Karpas-422 (cell line): ENCODE data around the gene LORICRIN. TPM values are rescaled to one million over a fixed set of nuclear protein-coding genes. Genes with fewer than 3 reads are reported as not detected.

Source experiments
- DNase-seq: peaks from one replicate; pipeline ENCODE4 v3.0.0-alpha.2; 2015
- H2AFZ ChIP-seq: fragments of 200-600 bp; sonication (generic); 2 replicates; pipeline ENCODE4 v1.6.1; 2014; ENCODE audit warnings: antibody characterized with exemption, low read length, mixed read lengths
- H3K27ac ChIP-seq: fragments of 200-600 bp; sonication (generic); 2 replicates; pipeline ENCODE4 v1.5.1; 2014; ENCODE audit warnings: mild to moderate bottlenecking, low read length, moderate library complexity
- H3K27me3 ChIP-seq: fragments of 200-600 bp; sonication (generic); 2 replicates; pipeline ENCODE4 v1.6.1; 2014; ENCODE audit warnings: low read length, mixed read lengths
- H3K36me3 ChIP-seq: fragments of 200-600 bp; sonication (generic); 2 replicates; pipeline ENCODE4 v1.6.1; 2014; ENCODE audit warnings: low read length, mixed read lengths; ENCODE audit not compliant: insufficient read depth
- H3K4me1 ChIP-seq: fragments of 200-600 bp; sonication (generic); 2 replicates; pipeline ENCODE4 v1.6.1; 2014; ENCODE audit warnings: mild to moderate bottlenecking, low read length, mixed read lengths
- H3K4me2 ChIP-seq: fragments of 200-600 bp; sonication (generic); 2 replicates; pipeline ENCODE4 v1.6.1; 2014; ENCODE audit warnings: low read length, low read depth, mild to moderate bottlenecking; ENCODE audit not compliant: poor library complexity, severe bottlenecking
- H3K4me3 ChIP-seq: fragments of 200-600 bp; sonication (generic); 2 replicates; pipeline ENCODE4 v1.5.1; 2014; ENCODE audit warnings: mild to moderate bottlenecking, antibody characterized with exemption, low read length, mixed read lengths
- H3K79me2 ChIP-seq: fragments of 200-600 bp; sonication (generic); 2 replicates; pipeline ENCODE4 v1.6.1; 2014; ENCODE audit warnings: mild to moderate bottlenecking, low read length, mixed read lengths
- H3K9ac ChIP-seq: fragments of 200-600 bp; sonication (generic); 2 replicates; pipeline ENCODE4 v1.6.0; 2014; ENCODE audit warnings: low read length
- H3K9me2 ChIP-seq: fragments of 200-600 bp; sonication (generic), shearing (Covaris generic); replicated peaks from 2 replicates; pipeline ENCODE4 v1.6.0; 2014; ENCODE audit warnings: mild to moderate bottlenecking, low read length, moderate library complexity; ENCODE audit not compliant: insufficient read depth
- H3K9me3 ChIP-seq: fragments of 300-700, 200-600 bp; sonication (generic); 2 replicates; pipeline ENCODE4 v1.6.1; 2014; ENCODE audit warnings: low read length, mixed read lengths
- H4K20me1 ChIP-seq: fragments of 200-600 bp; sonication (generic); 2 replicates; pipeline ENCODE4 v1.6.1; 2014; ENCODE audit warnings: mild to moderate bottlenecking, antibody characterized with exemption, low read length, low read depth; ENCODE audit not compliant: insufficient read depth
- total RNA-seq: library from RNA; depleted of rRNA; stranded (reverse); fragments of >200 nt; shearing (Covaris generic); gene quantifications from 2 replicates; pipeline ENCODE4 v1.2.3, GENCODE V29; 2014; ENCODE audit warnings: low replicate concordance

Gene LORICRIN
- total RNA-seq, 1 experiment from 2014 or later: not detected

DNA sequence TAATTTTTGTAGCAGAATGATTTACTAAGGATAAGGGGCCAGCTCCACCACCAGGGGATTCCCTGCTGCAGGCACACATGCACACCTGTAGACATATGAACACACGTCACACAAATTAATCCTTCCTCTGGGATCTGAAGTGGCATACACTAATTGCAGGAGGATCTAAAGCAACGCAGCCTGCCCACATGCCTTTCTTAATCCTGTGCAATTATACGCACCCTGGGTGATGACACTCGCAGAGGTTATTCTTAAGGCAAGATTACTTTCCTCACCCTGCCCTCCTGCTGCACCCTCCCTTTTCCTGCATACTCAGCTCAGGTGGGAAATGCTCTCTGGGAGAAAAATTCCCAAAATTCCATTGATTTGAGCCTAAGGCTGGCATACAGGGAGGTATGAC lies 7.5 kb upstream of the LORICRIN start:
- Histone ChIP-seq H4K20me1 (no peaks in the 10 kb centered on the region), H3K9me2 (no peaks in the 10 kb centered on the region), H3K4me3 (no peak overlapping the region), H2AFZ (no peak overlapping the region), H3K4me2 (no peak overlapping the region), H3K9ac (no peak overlapping the region), H3K27me3 (no peaks in the 10 kb centered on the region), H3K27ac (no peak overlapping the region), H3K9me3 (no peaks in the 10 kb centered on the region), H3K4me1 (no peaks in the 10 kb centered on the region), H3K79me2 (no peaks in the 10 kb centered on the region), H3K36me3 (no peaks in the 10 kb centered on the region)
- DNase-seq: no peak

DNA sequence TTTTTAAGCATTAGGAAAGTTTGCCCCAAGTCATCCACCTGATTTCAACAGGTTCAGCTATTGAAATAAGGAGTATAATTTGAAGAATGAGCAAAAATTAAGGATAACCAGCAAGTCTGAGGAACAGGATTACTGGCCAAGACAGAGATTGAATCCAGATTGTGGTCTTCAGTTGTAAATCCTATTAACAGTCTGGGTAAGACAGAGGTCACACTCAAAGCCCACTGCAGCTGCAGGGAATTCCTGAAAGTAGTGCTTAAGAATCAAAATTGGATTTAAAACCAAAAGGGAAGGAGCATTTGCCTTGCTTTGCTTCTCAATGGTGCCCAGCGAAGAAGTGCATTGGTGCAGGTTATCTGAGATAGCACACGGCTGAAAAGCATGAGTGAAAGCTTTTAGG lies 6.4 kb upstream of the LORICRIN start:
- no peaks in the 10 kb centered on the region for H3K9me2 ChIP-seq
- no peak overlapping the region for H3K4me3 ChIP-seq
- H4K20me1 ChIP-seq: no peaks in the 10 kb centered on the region
- H3K79me2 ChIP-seq: no peaks in the 10 kb centered on the region
- H3K4me1 ChIP-seq: no peaks in the 10 kb centered on the region
- no peak overlapping the region for H3K27ac ChIP-seq
- H3K9ac ChIP-seq: no peak overlapping the region
- no peaks in the 10 kb centered on the region for H3K27me3 ChIP-seq
- H2AFZ ChIP-seq: no peak overlapping the region
- H3K9me3 ChIP-seq: no peaks in the 10 kb centered on the region
- DNase-seq: no peak
- no peak overlapping the region for H3K4me2 ChIP-seq
- H3K36me3 ChIP-seq: no peaks in the 10 kb centered on the region

DNA sequence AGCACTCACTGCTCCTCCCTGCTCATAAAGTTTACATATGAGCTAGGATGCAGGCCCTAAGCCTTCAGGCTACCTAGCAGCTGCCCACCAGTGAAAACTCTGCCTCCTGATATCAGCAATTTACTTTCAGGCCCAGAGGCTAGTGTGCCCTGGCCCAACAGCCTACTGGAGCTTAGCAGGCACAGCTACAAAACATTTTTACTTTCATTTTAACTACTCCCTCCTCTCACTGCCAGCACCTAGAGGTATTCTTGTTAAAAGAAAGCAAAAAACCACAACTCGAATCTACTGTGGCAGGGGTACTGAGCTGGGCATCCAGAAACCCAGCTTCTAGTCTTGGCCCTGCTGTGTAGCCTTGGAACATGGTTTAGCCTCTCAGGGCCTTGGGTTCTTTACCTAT lies 5.8 kb upstream of the LORICRIN start:
- no peak for DNase-seq

DNA sequence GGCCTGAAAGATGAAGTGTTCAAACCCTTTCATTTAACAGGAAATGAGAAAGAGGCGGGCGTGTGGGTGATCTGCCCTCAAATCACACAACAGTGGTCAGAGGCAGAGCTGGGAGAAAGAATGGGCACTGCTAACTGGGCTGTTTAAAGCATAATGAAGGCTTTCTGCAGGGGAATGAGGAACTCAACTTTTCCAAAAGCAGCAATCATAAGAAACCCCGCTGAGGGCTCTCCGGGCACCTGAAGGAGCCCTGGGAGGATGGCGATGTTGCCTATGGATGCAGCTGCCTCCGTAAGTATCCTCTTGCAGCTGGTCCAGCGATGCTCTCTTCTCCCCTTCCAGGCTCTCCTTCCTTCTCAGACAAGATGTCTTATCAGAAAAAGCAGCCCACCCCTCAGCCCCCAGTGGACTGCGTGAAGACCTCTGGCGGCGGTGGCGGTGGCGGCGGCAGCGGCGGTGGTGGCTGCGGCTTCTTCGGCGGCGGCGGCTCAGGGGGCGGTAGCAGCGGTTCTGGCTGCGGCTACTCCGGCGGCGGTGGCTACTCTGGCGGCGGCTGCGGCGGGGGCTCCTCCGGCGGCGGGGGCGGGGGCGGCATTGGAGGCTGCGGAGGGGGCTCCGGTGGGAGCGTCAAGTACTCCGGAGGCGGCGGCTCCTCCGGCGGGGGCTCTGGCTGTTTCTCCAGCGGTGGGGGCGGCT lies 1.2 kb downstream of the LORICRIN start:
- Histone ChIP-seq H3K9ac (no peak overlapping the region), H3K27ac (no peak overlapping the region), H3K4me2 (no peak overlapping the region), H2AFZ (no peak overlapping the region), H3K9me2 (no peaks in the 10 kb centered on the region), H3K9me3 (no peaks in the 10 kb centered on the region), H3K4me3 (no peak overlapping the region), H3K4me1 (no peaks in the 10 kb centered on the region), H3K79me2 (no peaks in the 10 kb centered on the region), H4K20me1 (0 out of 2 replicates have a peak, but pooled peaks cover 2% of the 10 kb centered on the region), H3K36me3 (no peaks in the 10 kb centered on the region), H3K27me3 (no peaks in the 10 kb centered on the region)
- DNase-seq: no peak

More for the DNA sequence above, 5.8 kb upstream of the LORICRIN start:
- Histone ChIP-seq H3K4me1 (no peaks in the 10 kb centered on the region), H2AFZ (no peak overlapping the region), H3K79me2 (no peaks in the 10 kb centered on the region), H3K9me3 (no peaks in the 10 kb centered on the region), H3K27me3 (no peaks in the 10 kb centered on the region), H3K4me3 (no peak overlapping the region), H3K36me3 (no peaks in the 10 kb centered on the region), H3K27ac (no peak overlapping the region), H3K9me2 (no peaks in the 10 kb centered on the region), H4K20me1 (0 out of 2 replicates have a peak, but pooled peaks cover 2% of the 10 kb centered on the region), H3K4me2 (no peak overlapping the region), H3K9ac (no peak overlapping the region)

DNA sequence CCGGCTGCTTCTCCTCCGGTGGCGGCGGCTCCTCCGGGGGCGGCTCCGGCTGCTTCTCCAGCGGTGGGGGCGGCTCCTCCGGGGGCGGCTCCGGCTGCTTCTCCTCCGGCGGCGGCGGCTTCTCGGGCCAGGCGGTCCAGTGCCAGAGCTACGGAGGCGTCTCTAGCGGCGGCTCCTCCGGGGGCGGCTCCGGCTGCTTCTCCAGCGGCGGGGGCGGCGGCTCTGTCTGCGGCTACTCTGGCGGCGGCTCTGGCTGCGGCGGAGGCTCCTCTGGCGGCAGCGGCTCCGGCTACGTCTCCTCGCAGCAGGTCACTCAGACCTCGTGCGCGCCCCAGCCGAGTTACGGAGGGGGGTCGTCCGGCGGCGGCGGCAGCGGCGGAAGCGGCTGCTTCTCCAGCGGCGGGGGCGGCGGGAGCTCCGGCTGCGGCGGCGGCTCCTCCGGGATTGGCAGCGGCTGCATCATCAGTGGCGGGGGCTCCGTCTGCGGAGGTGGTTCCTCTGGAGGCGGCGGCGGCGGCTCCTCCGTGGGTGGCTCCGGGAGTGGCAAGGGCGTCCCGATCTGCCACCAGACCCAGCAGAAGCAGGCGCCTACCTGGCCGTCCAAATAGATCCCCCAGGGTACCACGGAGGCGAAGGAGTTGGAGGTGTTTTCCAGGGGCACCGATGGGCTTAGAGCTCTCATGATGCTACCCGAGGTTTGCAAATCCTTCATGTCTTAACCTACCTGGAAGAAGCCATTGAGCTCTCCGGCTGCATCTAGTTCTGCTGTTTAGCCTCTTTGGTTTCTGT lies 2.0 kb downstream of the LORICRIN start:
- Histone ChIP-seq H3K27ac (no peak overlapping the region), H3K4me1 (no peaks in the 10 kb centered on the region), H3K4me2 (no peak overlapping the region), H3K36me3 (no peaks in the 10 kb centered on the region), H4K20me1 (0 out of 2 replicates have a peak, but pooled peaks cover 2% of the 10 kb centered on the region), H3K9me3 (no peaks in the 10 kb centered on the region), H2AFZ (no peak overlapping the region), H3K79me2 (no peaks in the 10 kb centered on the region), H3K9me2 (no peaks in the 10 kb centered on the region), H3K4me3 (no peak overlapping the region), H3K27me3 (no peaks in the 10 kb centered on the region), H3K9ac (no peak overlapping the region)
- DNase-seq: no peak

DNA sequence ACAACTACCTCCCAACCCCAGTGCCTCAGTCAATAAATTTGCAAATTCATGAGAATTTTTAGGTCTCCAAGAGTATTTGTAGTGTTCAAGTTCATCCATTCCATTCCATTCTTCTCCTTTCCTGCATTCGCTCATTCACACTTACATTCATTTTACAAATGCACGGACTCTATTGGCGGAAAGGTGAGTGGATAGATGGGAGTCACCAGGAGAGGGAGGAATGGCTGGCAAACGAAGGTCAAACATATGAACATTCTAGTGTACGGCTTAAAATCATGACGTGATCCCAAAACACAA lies 2.5 kb downstream of the LORICRIN start:
- DNase-seq: no peak
- Histone ChIP-seq H3K9ac (no peak overlapping the region), H3K27me3 (no peaks in the 10 kb centered on the region), H3K79me2 (no peaks in the 10 kb centered on the region), H4K20me1 (0 out of 2 replicates have a peak, but pooled peaks cover 2% of the 10 kb centered on the region), H3K9me2 (no peaks in the 10 kb centered on the region), H3K9me3 (no peaks in the 10 kb centered on the region), H3K4me3 (no peak overlapping the region), H3K4me1 (no peaks in the 10 kb centered on the region), H3K4me2 (no peak overlapping the region), H2AFZ (no peak overlapping the region), H3K36me3 (no peaks in the 10 kb centered on the region), H3K27ac (no peak overlapping the region)

DNA sequence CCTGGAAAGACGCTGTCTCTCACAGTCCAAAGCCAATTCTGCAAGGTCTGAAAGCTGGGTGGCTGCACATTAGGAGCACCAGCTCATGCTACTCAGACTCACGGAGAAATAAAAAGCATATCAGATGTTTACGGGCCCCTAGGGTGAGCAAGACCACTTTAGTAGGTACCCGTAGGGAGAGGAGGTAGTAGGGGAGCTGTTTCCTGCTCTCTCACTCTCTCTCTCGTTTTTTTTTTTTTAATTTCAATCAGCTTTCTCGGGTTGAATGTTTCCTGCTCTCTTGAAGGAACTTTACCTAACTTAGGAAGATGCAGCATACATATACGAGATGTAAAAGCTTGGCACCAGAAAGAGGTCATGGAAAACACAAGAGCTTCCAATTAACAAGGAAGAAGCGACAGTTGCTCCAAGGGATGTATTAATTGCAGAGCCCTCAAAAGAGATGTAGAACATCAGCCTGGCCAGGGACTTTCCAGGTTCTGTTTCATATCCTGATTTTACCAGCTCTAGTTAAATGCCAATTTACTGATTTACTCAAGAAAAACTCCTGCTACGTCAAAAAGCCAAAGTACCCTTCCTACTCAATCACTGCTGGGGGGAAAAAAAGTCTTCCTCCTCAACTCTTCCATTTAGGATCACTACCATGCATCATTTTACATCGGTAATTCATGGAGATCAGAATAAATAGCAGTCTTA lies 3.1 kb downstream of the LORICRIN start:
- H3K27ac ChIP-seq: no peak overlapping the region
- no peaks in the 10 kb centered on the region for H3K79me2 ChIP-seq
- H3K4me2 ChIP-seq: no peak overlapping the region
- no peak overlapping the region for H3K9ac ChIP-seq
- no peak overlapping the region for H3K4me3 ChIP-seq
- no peaks in the 10 kb centered on the region for H3K27me3 ChIP-seq
- no peak overlapping the region for H2AFZ ChIP-seq
- H3K9me2 ChIP-seq: no peaks in the 10 kb centered on the region
- no peak for DNase-seq
- H4K20me1 ChIP-seq: 0 out of 2 replicates have a peak, but pooled peaks cover 2% of the 10 kb centered on the region
- no peaks in the 10 kb centered on the region for H3K9me3 ChIP-seq
- no peaks in the 10 kb centered on the region for H3K36me3 ChIP-seq
- no peaks in the 10 kb centered on the region for H3K4me1 ChIP-seq

DNA sequence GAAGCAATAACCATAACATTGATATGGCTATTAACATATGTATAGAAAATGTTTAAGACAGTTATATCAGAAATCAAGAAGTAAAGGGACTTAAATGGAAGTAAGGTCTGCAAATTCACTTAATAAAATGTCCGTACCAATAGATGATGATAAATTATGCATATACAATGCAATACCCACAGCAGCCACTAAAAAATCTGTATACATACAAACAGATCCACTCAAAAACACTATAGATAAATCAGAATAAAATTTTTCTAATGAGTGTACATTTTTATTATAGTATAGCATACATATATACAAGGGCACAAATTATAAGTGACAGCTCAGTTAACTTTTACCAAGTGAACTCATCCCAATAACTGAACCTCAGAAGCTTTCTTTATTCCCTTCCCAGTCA lies 6.0 kb downstream of the LORICRIN start:
- Histone ChIP-seq H3K9me3 (no peaks in the 10 kb centered on the region), H3K27ac (no peak overlapping the region), H3K36me3 (no peaks in the 10 kb centered on the region), H3K9ac (no peak overlapping the region), H3K27me3 (no peaks in the 10 kb centered on the region), H3K79me2 (no peaks in the 10 kb centered on the region), H3K4me1 (no peaks in the 10 kb centered on the region), H2AFZ (no peak overlapping the region), H3K4me2 (no peak overlapping the region), H4K20me1 (no peaks in the 10 kb centered on the region), H3K9me2 (no peaks in the 10 kb centered on the region), H3K4me3 (no peak overlapping the region)
- no peak for DNase-seq
